ENCODE data around the gene GPATCH4.
A peak's percentile ranks its signal among the peaks of the same experiment; 100 is the strongest.

GRCh38 chr1:156591432-156592157 is 9.7 kb downstream of the GPATCH4 start, which contains the start of gene NAXE:
- TF ChIP-seq EP300 (IDR thresholded peaks at IDR 0.05) = no peak
- peak in 2 of 3 donors; percentile 69 to 79 for TF ChIP-seq POLR2AphosphoS5 (IDR thresholded peaks at IDR 0.05)
- TF ChIP-seq CTCF (IDR thresholded peaks at IDR 0.05) = no peak

Data from stomach (tissue), 4 donors.